Psoas muscle (tissue), 8 donors: Measurements from ENCODE around the gene CD226. TPM values are rescaled to one million over a fixed set of nuclear protein-coding genes. Genes with fewer than 3 reads are reported as not detected.
"Not testable (repeated sequence)": the region's sequence is repeated elsewhere in the genome, so short reads cannot be mapped to it uniquely, and the experiment has no call there.

Experiments used
- ATAC-seq, 4 donors: fragments of 200-7000 bp; cut with Tn5 transposase; one replicate each; pipeline ENCODE4 v1.9.1; 2020; ENCODE audit warnings: moderate library complexity in 3 of 4, mild to moderate bottlenecking in 2 of 4
- DNase-seq, 2 donors: peaks; one replicate each; pipeline ENCODE4 v3.0.0-alpha.2; 2020
- H3K27ac ChIP-seq: fragments of 200-600 bp; one replicate; pipeline ENCODE4 v1.8.0; 2022
- H3K27me3 ChIP-seq, 3 donors: fragments of 200-600 bp in 1 of 3; one replicate each; pipeline versions ENCODE4 v1.6.1 to v1.8.0; 2013 to 2022; ENCODE audit warnings: low read length in 2 of 3, mild to moderate bottlenecking in 2 of 3, moderate library complexity in 1 of 3; ENCODE audit not compliant: insufficient read depth in 3 of 3
- H3K36me3 ChIP-seq, 2 donors: fragments of 200-600 bp in 1 of 2; one replicate each; pipeline versions ENCODE4 v1.6.1 to v1.8.0; 2013 to 2022; ENCODE audit warnings: low read depth in 1 of 2, mild to moderate bottlenecking in 1 of 2, moderate library complexity in 1 of 2; ENCODE audit not compliant: insufficient read depth in 1 of 2
- H3K4me1 ChIP-seq: fragments of 200-600 bp; one replicate; pipeline ENCODE4 v1.8.0; 2022
- H3K4me3 ChIP-seq: fragments of 200-600 bp; one replicate; pipeline ENCODE4 v1.8.0; 2022; ENCODE audit warnings: mild to moderate bottlenecking
- H3K9me3 ChIP-seq: fragments of 200-600 bp; one replicate; pipeline ENCODE4 v1.8.0; 2022
- WGBS, 3 donors: extraction: QIAGEN DNeasy Blood & Tissue Kit; methylation state at CpG; one replicate each; pipeline versions ENCODE4 v1.1.6 to v1.1.7; 2013; 5-methylcytosine and 5-hydroxymethylcytosine counted together
- intact Hi-C, 2 donors: fragments of 100-400 bp; cut with DNase I; formaldehyde crosslinking; loops; one replicate each; pipeline versions ENCODE4 v1.11.0 to v1.14.2; 2022
- polyA plus RNA-seq, 3 donors: library from polyadenylated mRNA; stranded (reverse); fragments of 200-250 nt; gene quantifications; one replicate each; pipeline ENCODE4 v1.2.3, GENCODE V29; 2013
- total RNA-seq, 4 donors: library from RNA; stranded (reverse); fragmentation: NEBNext Ultra II Directional in 2 of 4; extraction: Animal tissue kit (Norgen Biotek cat#: 25700) in 2 of 4; gene quantifications; one replicate each; pipeline versions ENCODE4 v1.2.1 to v1.2.4, GENCODE V29; 2021 to 2023
- TF ChIP-seq, protein P1 (sequence below): fragments of 200-600 bp; IDR thresholded peaks from one replicate; pipeline ENCODE4 v1.8.0; 2022; ENCODE audit warnings: antibody characterized with exemption
- donor health status: healthy with polysubstance abuse.
- donor health status: DM: no; HTN: no; CAD: no; lungs with moderate emphysema.
- donor health status: Bipolar disorder and iron deficiency.
- donor health status: healthy.
- donor health status: DM: yes; HTN: yes; CAD: no.
- donor health status: DM: no; HTN: no; CAD: no.
- donor health status: DM: no; HTN: no; CAD: no.
- donor health status: DM: yes; HTN: yes; CAD: no.

CD226 gene
- total and polyA plus RNA-seq, 7 donors = 0.06 to 1.8 (median 0.27) TPM

DNA sequence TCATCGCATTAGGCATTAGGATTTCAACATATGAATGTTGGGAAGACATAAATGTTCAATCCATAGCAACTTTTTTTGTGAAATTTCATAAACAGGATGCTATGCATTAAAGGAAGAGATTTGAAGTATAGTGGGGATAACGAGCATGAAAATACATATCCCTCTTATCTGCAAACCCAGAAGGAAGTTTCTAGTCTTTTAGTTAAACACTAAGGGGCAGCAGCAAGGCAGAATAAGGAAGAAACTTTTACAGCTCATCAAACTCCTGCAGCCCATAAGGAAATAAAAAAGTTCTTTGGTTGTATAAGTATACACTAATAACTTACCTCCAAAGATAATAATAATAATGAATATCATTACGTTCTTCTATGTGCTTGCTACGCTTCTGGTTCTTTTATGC, 81.5 kb downstream of the CD226 start:
- Histone ChIP-seq H3K9me3 (no peaks in the 10 kb centered on the region), H3K27me3 (no peaks in the 10 kb centered on the region), H3K27ac (no peak overlapping the region), H3K36me3 (no peaks in the 10 kb centered on the region), H3K4me1 (no peaks in the 10 kb centered on the region), H3K4me3 (no peak overlapping the region)
- TF ChIP-seq, protein P1, sequence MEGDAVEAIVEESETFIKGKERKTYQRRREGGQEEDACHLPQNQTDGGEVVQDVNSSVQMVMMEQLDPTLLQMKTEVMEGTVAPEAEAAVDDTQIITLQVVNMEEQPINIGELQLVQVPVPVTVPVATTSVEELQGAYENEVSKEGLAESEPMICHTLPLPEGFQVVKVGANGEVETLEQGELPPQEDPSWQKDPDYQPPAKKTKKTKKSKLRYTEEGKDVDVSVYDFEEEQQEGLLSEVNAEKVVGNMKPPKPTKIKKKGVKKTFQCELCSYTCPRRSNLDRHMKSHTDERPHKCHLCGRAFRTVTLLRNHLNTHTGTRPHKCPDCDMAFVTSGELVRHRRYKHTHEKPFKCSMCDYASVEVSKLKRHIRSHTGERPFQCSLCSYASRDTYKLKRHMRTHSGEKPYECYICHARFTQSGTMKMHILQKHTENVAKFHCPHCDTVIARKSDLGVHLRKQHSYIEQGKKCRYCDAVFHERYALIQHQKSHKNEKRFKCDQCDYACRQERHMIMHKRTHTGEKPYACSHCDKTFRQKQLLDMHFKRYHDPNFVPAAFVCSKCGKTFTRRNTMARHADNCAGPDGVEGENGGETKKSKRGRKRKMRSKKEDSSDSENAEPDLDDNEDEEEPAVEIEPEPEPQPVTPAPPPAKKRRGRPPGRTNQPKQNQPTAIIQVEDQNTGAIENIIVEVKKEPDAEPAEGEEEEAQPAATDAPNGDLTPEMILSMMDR = no peak
- no peak for ATAC-seq
- intact Hi-C loops = no loop called here
- DNase-seq = no peak
- 92 to 96% (median 93%) methylated on average over 4 of the region's 4 CpGs for WGBS, 3 donors

DNA sequence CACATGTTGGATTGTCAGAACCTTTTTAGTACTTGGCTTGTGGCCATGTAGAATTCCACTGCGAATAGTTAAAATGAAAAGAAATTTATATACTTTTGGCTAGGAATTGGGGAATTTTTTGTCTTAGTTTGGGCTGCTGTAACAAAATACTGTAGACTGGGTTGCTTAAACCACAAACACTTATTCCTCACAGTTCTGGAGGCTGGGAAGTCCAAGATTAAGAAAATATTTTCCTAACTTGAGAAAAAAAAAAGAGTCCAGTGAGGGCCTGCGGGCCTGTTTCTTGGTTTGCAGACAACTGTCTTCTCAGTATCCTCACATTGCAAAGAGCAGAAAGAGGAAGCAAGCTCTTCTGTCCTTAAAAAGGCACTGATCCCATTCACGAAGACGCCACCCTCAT, 81.9 kb downstream of the CD226 start:
- H3K9me3 ChIP-seq = no peaks in the 10 kb centered on the region
- ATAC-seq = no peak
- H3K27ac ChIP-seq = no peak overlapping the region
- no peaks in the 10 kb centered on the region for H3K4me1 ChIP-seq
- WGBS, 3 donors = 33 to 46% (median 39%) methylated on average over 4 of the region's 4 CpGs
- intact Hi-C loops = no loop called here
- no peaks in the 10 kb centered on the region for H3K36me3 ChIP-seq
- no peaks in the 10 kb centered on the region for H3K27me3 ChIP-seq
- DNase-seq = no peak
- no peak overlapping the region for H3K4me3 ChIP-seq
- TF ChIP-seq, protein P1 = no peak

DNA sequence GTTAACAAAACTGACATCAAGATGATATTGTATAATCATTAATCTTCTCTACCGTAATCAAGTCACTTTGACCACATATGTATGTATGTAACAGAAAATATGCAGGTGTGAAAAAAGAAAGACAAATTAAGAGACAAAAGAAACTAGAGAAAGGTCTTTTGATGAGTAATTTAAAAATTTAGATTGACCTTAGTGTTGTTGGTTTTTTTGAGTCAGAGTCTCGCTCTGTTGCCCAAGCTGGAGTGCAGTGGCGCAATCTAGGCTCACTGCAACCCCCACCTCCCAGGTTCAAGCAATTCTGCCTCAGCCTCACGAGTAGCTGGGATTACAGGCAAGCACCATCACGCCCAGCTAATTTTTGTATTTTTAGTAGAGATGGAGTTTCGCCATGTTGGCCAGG, 82.9 kb downstream of the CD226 start:
- H3K4me1 ChIP-seq, intact Hi-C loops, H3K4me3 ChIP-seq, H3K27ac ChIP-seq, ATAC-seq, H3K36me3 ChIP-seq, H3K9me3 ChIP-seq, H3K27me3 ChIP-seq, DNase-seq: not testable (repeated sequence)
- WGBS, 3 donors = 81 to 87% (median 85%) methylated on average over 6 of the region's 6 CpGs

DNA sequence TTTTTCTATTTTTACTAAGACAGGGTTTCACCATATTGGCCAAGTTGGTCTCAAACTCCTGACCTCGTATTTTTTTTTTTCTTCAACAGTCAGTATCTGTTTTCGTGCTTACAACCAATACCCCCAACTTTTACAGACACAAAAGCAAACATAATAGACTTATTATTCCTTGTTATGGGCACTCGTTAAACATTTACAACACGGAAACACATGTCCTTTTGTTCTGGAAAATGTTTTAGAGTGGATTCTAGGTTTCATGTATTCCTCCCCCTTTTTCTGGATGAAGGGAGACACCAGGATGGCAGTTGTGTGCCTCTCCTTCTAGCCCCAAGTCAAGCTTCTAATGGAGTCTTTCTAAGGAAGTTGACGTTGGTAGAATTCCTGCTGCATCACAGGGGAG, 88.8 kb downstream of the CD226 start:
- TF ChIP-seq, protein P1 = no peak
- no peaks in the 10 kb centered on the region for H3K4me1 ChIP-seq
- no peaks in the 10 kb centered on the region for H3K36me3 ChIP-seq
- ATAC-seq = no peak
- H3K4me3 ChIP-seq = no peak overlapping the region
- DNase-seq = no peak
- no peaks in the 10 kb centered on the region for H3K27me3 ChIP-seq
- H3K9me3 ChIP-seq = no peaks in the 10 kb centered on the region
- intact Hi-C loops = no loop called here
- H3K27ac ChIP-seq = no peak overlapping the region
- 81 to 88% (median 88%) methylated on average over 5 of the region's 5 CpGs for WGBS, 3 donors

DNA sequence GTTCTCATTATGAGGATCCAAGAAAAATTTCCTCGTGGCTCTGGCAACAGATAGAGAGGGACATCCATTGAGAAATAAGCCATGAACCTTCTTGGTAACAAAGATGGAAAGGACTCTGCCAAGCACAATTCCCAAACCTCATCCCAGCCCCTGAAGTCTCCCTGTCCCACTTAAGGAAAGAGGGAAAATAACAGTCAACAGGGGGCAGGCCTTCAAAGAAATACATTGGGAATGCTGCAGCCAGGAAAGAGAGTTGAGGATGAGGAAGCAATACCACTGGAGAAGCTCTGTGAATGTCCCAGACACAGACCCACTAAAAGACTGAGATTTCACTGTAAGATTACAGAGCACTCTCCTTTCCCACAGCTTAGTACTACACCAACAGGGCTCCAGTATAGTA, 93.2 kb downstream of the CD226 start:
- H3K4me3 ChIP-seq = no peak overlapping the region
- no peaks in the 10 kb centered on the region for H3K27me3 ChIP-seq
- no peak for DNase-seq
- TF ChIP-seq, protein P1 = no peak
- WGBS, 3 donors = 86 to 96% (median 90%) methylated on average over 1 of the region's 1 CpG
- no peak overlapping the region for H3K27ac ChIP-seq
- ATAC-seq = no peak
- no peaks in the 10 kb centered on the region for H3K9me3 ChIP-seq
- no peaks in the 10 kb centered on the region for H3K4me1 ChIP-seq
- intact Hi-C loops = no loop called here
- H3K36me3 ChIP-seq = no peaks in the 10 kb centered on the region
